ELR (cell line): ENCODE data around the gene MUCL1.

Experiments used
- DNase-seq: peaks from one replicate; pipeline ENCODE4 v3.0.0-alpha.2; 2015; ENCODE audit warnings: low read depth

Gene MUCL1

DNA sequence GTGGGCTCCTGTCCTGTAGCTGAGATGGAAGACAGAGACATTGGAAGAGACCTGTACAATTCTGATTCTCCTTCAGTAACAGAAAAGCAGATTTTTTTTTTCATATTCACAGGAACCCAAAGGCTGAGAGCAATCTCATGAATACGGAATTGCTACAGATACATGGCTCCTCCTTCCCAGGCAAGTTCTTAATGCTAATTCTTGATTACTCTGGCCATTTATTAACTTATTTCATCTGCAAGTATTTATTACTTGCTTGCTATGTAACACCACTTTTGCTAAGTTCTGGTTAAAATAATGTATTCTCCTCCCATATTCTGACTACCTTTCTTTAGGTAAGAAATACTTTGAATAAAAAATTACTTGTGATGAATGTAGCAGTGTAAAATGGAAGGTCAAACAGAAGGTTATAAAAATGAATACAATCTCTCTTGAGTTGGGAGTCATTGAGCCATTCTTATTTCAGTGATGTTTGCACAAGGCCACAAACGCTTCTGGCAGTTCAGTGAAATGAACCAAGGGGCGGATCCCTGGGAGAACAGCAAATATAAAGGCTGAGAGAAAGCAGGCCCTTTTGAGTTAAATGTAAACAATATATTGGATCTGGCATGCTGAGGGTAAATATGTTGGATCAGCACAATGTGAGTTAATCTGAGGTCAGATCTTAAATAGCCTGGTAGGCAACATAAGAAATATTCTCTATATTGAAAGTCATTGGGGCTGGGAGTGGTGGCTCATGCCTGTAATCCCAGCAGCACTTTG lies 37.6 kb downstream of the MUCL1 start:
- DNase-seq: no peak
